T-cell (primary cell): ENCODE measurements around the gene MTM1. TPM values are rescaled to one million over a fixed set of nuclear protein-coding genes. Genes with fewer than 3 reads are reported as not detected.

Source experiments
- ATAC-seq, 4 experiments: fragments of 200-7000 bp in 3 of 4; fragments of 150-1000 bp in 1 of 4; cut with Tn5 transposase; replicated peaks in 1 of 4; 1 replicate in 3 of 4; 2 replicates in 1 of 4; pipeline ENCODE4 v1.10.0; 2021; ENCODE audit warnings: moderate library complexity in 3 of 4, mild to moderate bottlenecking in 2 of 4, moderate number of reproducible peaks in 1 of 4
- CTCF ChIA-PET, 2 donors: fragments of 300-600 bp; sonication (Branson Sonifier 250); formaldehyde crosslinking; loops; one replicate each; lab custom pipeline; 2022; ENCODE audit warnings: antibody characterized with exemption in 2 of 2; lab: Charles Lee
- POLR2A ChIA-PET, 2 donors: fragments of 300-600 bp; sonication (Branson Sonifier 250); formaldehyde crosslinking; loops; one replicate each; lab custom pipeline; 2022; ENCODE audit warnings: antibody characterized with exemption in 2 of 2; lab: Charles Lee
- DNase-seq, 35 experiments: peaks; one replicate each; pipeline versions ENCODE4 v3.0.0 to v3.0.0-alpha.2; 2013 to 2023
- H3K27ac ChIP-seq: one replicate; pipeline ENCODE4 v1.5.1; 2013; ENCODE audit warnings: low read length
- H3K27me3 ChIP-seq, 2 experiments: replicated peaks in 1 of 2; 1 replicate in 1 of 2; 2 replicates in 1 of 2; pipeline versions ENCODE4 v1.6.1 to v1.7.0; 2013; ENCODE audit warnings: low read length in 1 of 2, mixed read lengths in 1 of 2; ENCODE audit not compliant: control insufficient read depth in 2 of 2, insufficient read depth in 2 of 2; ENCODE audit errors: extremely low read depth in 1 of 2
- H3K36me3 ChIP-seq, 2 donors: 1 replicate in 1 of 2; 2 replicates in 1 of 2; pipeline versions ENCODE4 v1.6.1 to v1.7.0; 2013; ENCODE audit warnings: low read length in 1 of 2; ENCODE audit not compliant: control insufficient read depth in 2 of 2, insufficient read depth in 1 of 2; ENCODE audit errors: extremely low read depth in 1 of 2
- H3K4me1 ChIP-seq, 2 experiments: 1 replicate in 1 of 2; 2 replicates in 1 of 2; pipeline versions ENCODE4 v1.6.1 to v1.7.0; 2013; ENCODE audit warnings: low read length in 2 of 2, mixed read lengths in 1 of 2; ENCODE audit not compliant: insufficient read depth in 2 of 2, control insufficient read depth in 1 of 2; ENCODE audit errors: extremely low read depth in 1 of 2
- H3K4me3 ChIP-seq, 2 donors: 1 replicate in 1 of 2; 2 replicates in 1 of 2; pipeline versions ENCODE4 v1.5.1 to v1.7.0; 2013; ENCODE audit warnings: mild to moderate bottlenecking in 2 of 2, low read length in 1 of 2, moderate library complexity in 1 of 2; ENCODE audit not compliant: control insufficient read depth in 1 of 2; ENCODE audit errors: extremely low read depth in 1 of 2
- H3K9me3 ChIP-seq: 2 replicates; pipeline ENCODE4 v1.7.0; 2013
- H3K27ac Mint-ChIP-seq, 2 donors: one replicate each; pipeline ENCODE4 v1.8.0; 2020 to 2021; ENCODE audit warnings: mild to moderate bottlenecking in 2 of 2, mixed read lengths in 2 of 2
- H3K27me3 Mint-ChIP-seq, 2 donors: one replicate each; pipeline ENCODE4 v1.8.0; 2021 to 2022; ENCODE audit warnings: mixed read lengths in 2 of 2
- H3K36me3 Mint-ChIP-seq: one replicate; pipeline ENCODE4 v1.8.0; 2021; ENCODE audit warnings: mixed read lengths
- H3K4me1 Mint-ChIP-seq, 3 donors: one replicate each; pipeline ENCODE4 v1.8.0; 2020 to 2022; ENCODE audit warnings: mixed read lengths in 3 of 3, mild to moderate bottlenecking in 1 of 3
- H3K4me3 Mint-ChIP-seq, 3 donors: one replicate each; pipeline ENCODE4 v1.8.0; 2020 to 2022; ENCODE audit warnings: mild to moderate bottlenecking in 3 of 3, mixed read lengths in 3 of 3, moderate library complexity in 3 of 3
- H3K9me3 Mint-ChIP-seq, 3 donors: one replicate each; pipeline ENCODE4 v1.8.0; 2020 to 2022; ENCODE audit warnings: mixed read lengths in 3 of 3
- WGBS: methylation state at CpG from one replicate; pipeline ENCODE4 v1.1.5; 2013; ENCODE audit warnings: missing lambda C conversion rate; ENCODE audit not compliant: insufficient coverage; 5-methylcytosine and 5-hydroxymethylcytosine counted together
- total RNA-seq, 35 experiments: library from RNA in 6 of 35; stranded (reverse) in 6 of 35; fragments of 120-200 nt in 1 of 35; gene quantifications; one replicate each; pipeline versions ENCODE4 v1.2.1 to v1.2.4 and lab custom pipeline; 2013 to 2026

The MTM1 gene
- total RNA-seq, 5 donors from 2014 or later (not counting 1 experiment from before 2014, with no cell fraction given) = 15.8 to 29.7 (median 20.3) TPM

- Histone ChIP-seq H3K9me3 (no peaks in the 10 kb centered on the region), H3K36me3 (no peaks in the 10 kb centered on the region), H3K27me3 (no peaks in the 10 kb centered on the region), H3K4me3 (peak overlapping the region in 1 of 2 donors; percentile 72), H3K27ac (peak overlapping the region; percentile 80), H3K4me1 (peaks cover 27 to 62% of the 10 kb centered on the region in 2 experiments)
- no peaks in the 10 kb centered on the region for H3K9me3 Mint-ChIP-seq
- H3K4me1 Mint-ChIP-seq = peaks cover 55 to 76% (median 70%) of the 10 kb centered on the region in 3 donors
- ATAC-seq (peak in 1 of 4 experiments; percentile 15), DNase-seq (peak in 1 of 35 experiments; percentile 25)
- peak overlapping the region; percentile 92 to 97 for H3K27ac Mint-ChIP-seq
- CTCF ChIA-PET = interaction anchor here (0.6 to 3.5 kb wide), 8 partner anchors 8 to 752 kb away, joined by 3 to 13 read pairs (median 6); no protein-coding TSS in a partner anchor
- no peaks in the 10 kb centered on the region for H3K27me3 Mint-ChIP-seq
- POLR2A ChIA-PET = interaction anchor here (0.6 to 1.2 kb wide), 7 partner anchors 19 to 1152 kb away, joined by 3 to 11 read pairs (median 5); partner anchors contain the start of gene EOLA1 (in 1 of the 2)
- no CpG with 5 or more reads among the region's 5 CpGs for WGBS
- H3K36me3 Mint-ChIP-seq = no peaks in the 10 kb centered on the region
- H3K4me3 Mint-ChIP-seq = peak overlapping the region; percentile 76 to 87 (median 86)
Observed at GRCh38 chrX:150692296-150692695, 123.9 kb downstream of the MTM1 start.

- Mint-ChIP-seq H3K4me1 (peaks cover 55 to 82% (median 76%) of the 10 kb centered on the region in 3 donors), H3K27ac (peak within 1 kb of the TSS; percentile 99)
- POLR2A ChIA-PET = interaction anchor here (0.6 to 1.2 kb wide), 6 partner anchors 18 to 776 kb away, joined by 3 to 11 read pairs (median 4); no protein-coding TSS in a partner anchor
Observed at GRCh38 chrX:150692831-150693724, 124.7 kb downstream of the MTM1 start, which contains the start of gene MTMR1. MTMR1 (plus strand) TSS chrX:150693396; CDS start chrX:150693531, 135 bp downstream.

GRCh38 chrX:150693725-150694574 is 125.5 kb downstream of the MTM1 start:
- Histone ChIP-seq H3K27ac (peak overlapping the region; percentile 93), H3K4me1 (peaks cover 27 to 65% of the 10 kb centered on the region in 2 experiments), H3K27me3 (no peaks in the 10 kb centered on the region), H3K36me3 (no peaks in the 10 kb centered on the region), H3K9me3 (no peaks in the 10 kb centered on the region), H3K4me3 (peak overlapping the region; percentile 58 to 59)
- Mint-ChIP-seq H3K36me3 (no peaks in the 10 kb centered on the region), H3K27me3 (no peaks in the 10 kb centered on the region), H3K9me3 (no peaks in the 10 kb centered on the region), H3K27ac (peak overlapping the region; percentile 99), H3K4me3 (peak overlapping the region; percentile 88 to 94 (median 89)), H3K4me1 (peaks cover 46 to 73% (median 68%) of the 10 kb centered on the region in 3 donors)
- ChIA-PET POLR2A (interaction anchor here (0.6 kb wide), 2 partner anchors 11 to 144 kb away, joined by 3 to 4 read pairs; no protein-coding TSS in a partner anchor), CTCF (interaction anchor here in 1 of 2 donors (1.5 to 3.5 kb wide), 3 partner anchors 10 to 754 kb away, joined by 11 to 13 read pairs (median 13); no protein-coding TSS in a partner anchor)
- WGBS = no CpG with 5 or more reads among the region's 42 CpGs
- DNase-seq (peak; percentile 31 to 73 (median 52)), ATAC-seq (peak; percentile 53 to 74 (median 72))

More at GRCh38 chrX:150692831-150693724, 124.7 kb downstream of the MTM1 start, which contains the start of gene MTMR1:
- Histone ChIP-seq H3K27me3 (no peaks in the 10 kb centered on the region), H3K9me3 (no peaks in the 10 kb centered on the region), H3K4me1 (peaks cover 27 to 70% of the 10 kb centered on the region in 2 experiments), H3K4me3 (peak within 1 kb of the TSS; percentile 59 to 72), H3K36me3 (no peaks in the 10 kb centered on the region), H3K27ac (peak within 1 kb of the TSS; percentile 93)
- no peaks in the 10 kb centered on the region for H3K36me3 Mint-ChIP-seq
- peak within 1 kb of the TSS; percentile 88 to 94 (median 89) for H3K4me3 Mint-ChIP-seq
- CTCF ChIA-PET = interaction anchor here (0.6 to 3.5 kb wide), 7 partner anchors 9 to 753 kb away, joined by 3 to 13 read pairs (median 11); no protein-coding TSS in a partner anchor
- H3K9me3 Mint-ChIP-seq = no peaks in the 10 kb centered on the region
- 0% methylated on average over 34 of the region's 92 CpGs for WGBS
- H3K27me3 Mint-ChIP-seq = no peaks in the 10 kb centered on the region
- peak; percentile 25 to 72 (median 53) for DNase-seq
- peak; percentile 72 to 79 (median 75) for ATAC-seq

- H3K36me3 ChIP-seq = no peaks in the 10 kb centered on the region
- peaks cover 45 to 69% (median 68%) of the 10 kb centered on the region in 3 donors for H3K4me1 Mint-ChIP-seq
- DNase-seq = peak in 2 of 35 experiments; percentile 10 to 46
- peaks cover 27 to 64% of the 10 kb centered on the region in 2 experiments for H3K4me1 ChIP-seq
- POLR2A ChIA-PET = interaction anchor here (0.6 kb wide), 2 partner anchors 12 to 669 kb away, joined by 3 read pairs; no protein-coding TSS in a partner anchor
- peak overlapping the region; percentile 50 to 89 (median 88) for H3K4me3 Mint-ChIP-seq
- peak in 1 of 4 experiments; percentile 20 for ATAC-seq
- H3K27me3 Mint-ChIP-seq = no peaks in the 10 kb centered on the region
- H3K9me3 Mint-ChIP-seq = no peaks in the 10 kb centered on the region
- peak overlapping the region; percentile 84 to 99 for H3K27ac Mint-ChIP-seq
- no peaks in the 10 kb centered on the region for H3K9me3 ChIP-seq
- no peaks in the 10 kb centered on the region for H3K36me3 Mint-ChIP-seq
- 17% methylated on average over 2 of the region's 8 CpGs for WGBS
- peak overlapping the region; percentile 93 for H3K27ac ChIP-seq
- H3K4me3 ChIP-seq = peak overlapping the region; percentile 23 to 58
- CTCF ChIA-PET = interaction anchor here (1.6 to 3.5 kb wide), 4 partner anchors 11 to 21 kb away, joined by 4 to 13 read pairs (median 10); no protein-coding TSS in a partner anchor
- no peaks in the 10 kb centered on the region for H3K27me3 ChIP-seq
Observed at GRCh38 chrX:150694738-150695410, 126.5 kb downstream of the MTM1 start.

- Mint-ChIP-seq H3K4me1 (peaks cover 46 to 64% (median 62%) of the 10 kb centered on the region in 3 donors), H3K27ac (peak overlapping the region; percentile 84 to 99), H3K9me3 (no peaks in the 10 kb centered on the region), H3K4me3 (peak overlapping the region; percentile 19 to 88 (median 50)), H3K27me3 (no peaks in the 10 kb centered on the region), H3K36me3 (peaks cover 3% of the 10 kb centered on the region)
- Histone ChIP-seq H3K4me1 (peaks cover 22 to 56% of the 10 kb centered on the region in 2 experiments), H3K27ac (peak overlapping the region; percentile 44), H3K27me3 (no peaks in the 10 kb centered on the region), H3K9me3 (no peaks in the 10 kb centered on the region), H3K4me3 (no peak overlapping the region), H3K36me3 (peaks cover 0 to 6% of the 10 kb centered on the region in 2 donors)
- CTCF ChIA-PET = interaction anchor here (1.6 to 1.7 kb wide), 2 partner anchors 13 kb away, joined by 4 to 8 read pairs; no protein-coding TSS in a partner anchor
- WGBS = no CpG with 5 or more reads among the region's 1 CpG
- POLR2A ChIA-PET = interaction anchor here in 1 of 2 donors (0.6 to 0.7 kb wide), 2 partner anchors 20 to 25 kb away, joined by 3 to 5 read pairs; no protein-coding TSS in a partner anchor
- no peak for ATAC-seq
- peak in 1 of 35 experiments; percentile 13 for DNase-seq
Observed at GRCh38 chrX:150696331-150696730, 127.9 kb downstream of the MTM1 start.
